Adrenal gland (tissue), 12 donors: ENCODE data around the gene KCNAB2. TPM values are rescaled to one million over a fixed set of nuclear protein-coding genes. Genes with fewer than 3 reads are reported as not detected.

Experiments used
- DNase-seq, 7 donors: peaks; one replicate each; pipeline ENCODE4 v3.0.0-alpha.2; 2019 to 2020
- H3K27ac ChIP-seq, 5 donors: fragments of 200-600 bp; sonication (generic) in 4 of 5; 1 replicate in 3 of 5; 2 replicates in 2 of 5; pipeline versions ENCODE4 v1.5.1 to v1.8.0; 2016 to 2020; ENCODE audit warnings: mild to moderate bottlenecking in 1 of 5
- H3K27me3 ChIP-seq: fragments of 200-600 bp; 2 replicates; pipeline ENCODE4 v1.8.0; 2021
- H3K36me3 ChIP-seq, 2 donors: fragments of 200-600 bp; replicated peaks in 1 of 2; 1 replicate in 1 of 2; 2 replicates in 1 of 2; pipeline versions ENCODE4 v1.5.1 to v1.8.0; 2018 to 2022
- H3K4me1 ChIP-seq, 2 donors: fragments of 200-600 bp; replicated peaks in 1 of 2; 1 replicate in 1 of 2; 2 replicates in 1 of 2; pipeline versions ENCODE4 v1.5.1 to v1.8.0; 2018 to 2021
- H3K4me3 ChIP-seq, 4 donors: fragments of 200-600 bp; sonication (generic) in 3 of 4; one replicate each; pipeline ENCODE4 v1.5.1; 2016 to 2018
- H3K9me3 ChIP-seq, 3 donors: fragments of 200-600 bp; sonication (generic) in 1 of 3; replicated peaks in 1 of 3; 1 replicate in 2 of 3; 2 replicates in 1 of 3; pipeline versions ENCODE4 v1.5.1 to v1.8.0; 2016 to 2021
- POLR2A ChIP-seq, 2 donors: fragments of 450-650 bp; IDR thresholded peaks; one replicate each; pipeline ENCODE4 v1.6.1; 2017; ENCODE audit warnings: antibody characterized with exemption in 2 of 2, mild to moderate bottlenecking in 2 of 2, moderate library complexity in 1 of 2
- WGBS, 4 donors: extraction: QIAGEN DNeasy Blood & Tissue Kit in 2 of 4; methylation state at CpG; one replicate each; pipeline versions ENCODE4 v1.1.5 to v1.1.7; 2013 to 2017; 5-methylcytosine and 5-hydroxymethylcytosine counted together
- intact Hi-C, 2 donors: fragments of 100-400 bp; cut with DNase I; formaldehyde crosslinking; loops; one replicate each; pipeline versions ENCODE4 v1.14.1 to v1.15.0; 2022 to 2023
- polyA plus RNA-seq, 3 donors: library from polyadenylated mRNA; stranded (reverse); fragments of 200-250 nt in 2 of 3; fragments of 350-450 nt in 1 of 3; fragmentation: Illumina TruSeq in 1 of 3; extraction: RNeasy Lipid Tissue Mini Kit (QIAGEN cat#74804) in 1 of 3; gene quantifications; one replicate each; pipeline ENCODE4 v1.2.3, GENCODE V29; 2013 to 2014
- total RNA-seq, 9 donors: library from RNA; depleted of rRNA in 4 of 9; stranded (reverse); fragments of >200 nt in 4 of 9; fragments of 120-200 nt in 1 of 9; fragmentation: NEBNext Ultra II Directional in 1 of 9; extraction: Animal tissue kit (Norgen Biotek cat#: 25700) in 1 of 9; gene quantifications; one replicate each; pipeline versions ENCODE4 v1.1.0 to v1.2.4, GENCODE V29; 2013 to 2023
- TF ChIP-seq, protein P1 (sequence below), 6 experiments: fragments of 450-650 bp in 4 of 6; fragments of 200-600 bp in 2 of 6; sonication (generic) in 1 of 6; IDR thresholded peaks; 1 replicate in 5 of 6; 2 replicates in 1 of 6; pipeline versions ENCODE4 v1.5.1 to v1.8.0; 2016 to 2021; ENCODE audit warnings: antibody characterized with exemption in 6 of 6, mild to moderate bottlenecking in 2 of 6, moderate library complexity in 1 of 6
- donor health status: healthy with polysubstance abuse.
- donor health status: Bipolar disorder and iron deficiency.
- donor health status: DM: yes; HTN: yes; CAD: no.
- donor health status: DM: no; HTN: no; CAD: no.
- donor health status: DM: no; HTN: no; CAD: no.
- donor health status: DM: yes; HTN: yes; CAD: no.

The KCNAB2 gene
- total and polyA plus RNA-seq, 12 donors, result 2.2 to 48.0 (median 16.8) TPM

DNA sequence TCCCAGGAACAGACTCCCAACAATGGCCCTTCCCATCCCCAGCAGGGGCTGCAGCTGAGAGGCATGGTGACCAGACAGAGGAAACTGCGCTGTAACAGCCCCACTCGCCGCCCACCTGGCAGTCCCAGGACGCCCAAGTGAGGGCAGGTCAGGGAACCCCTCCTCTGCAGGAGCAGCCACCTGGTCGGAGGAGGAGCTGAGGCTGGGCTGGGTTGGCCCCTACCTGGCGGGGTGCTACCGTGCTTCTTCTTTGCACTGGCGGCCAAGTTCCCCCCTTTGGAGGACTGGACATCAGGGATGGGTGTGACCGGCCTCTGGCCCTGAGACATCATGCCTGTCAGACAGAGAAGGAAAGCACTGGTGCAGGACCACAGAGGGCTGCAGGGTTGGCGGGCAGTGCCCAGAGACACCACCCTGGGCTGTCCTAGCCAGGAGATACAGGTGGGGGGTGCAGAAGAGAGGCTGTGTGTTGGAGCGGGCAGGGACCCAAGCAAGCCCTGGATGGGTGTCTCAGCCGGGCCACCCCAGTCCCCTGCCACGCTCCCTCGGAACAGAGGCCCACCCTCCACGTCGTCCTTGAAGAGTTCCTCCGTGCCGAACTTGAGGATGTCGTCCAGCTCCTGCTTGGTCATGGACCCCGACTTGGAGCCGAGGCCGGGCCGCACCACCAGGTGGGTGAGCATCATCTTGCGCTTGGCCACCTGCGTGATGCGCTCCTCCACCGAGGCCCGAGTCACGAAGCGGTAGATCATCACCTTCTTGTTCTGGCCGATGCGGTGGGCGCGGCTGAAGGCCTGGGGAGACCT is 82.8 kb downstream of the KCNAB2 start:
- DNase-seq, result no peak
- no peak overlapping the region for H3K27ac ChIP-seq
- TF ChIP-seq, protein P1, sequence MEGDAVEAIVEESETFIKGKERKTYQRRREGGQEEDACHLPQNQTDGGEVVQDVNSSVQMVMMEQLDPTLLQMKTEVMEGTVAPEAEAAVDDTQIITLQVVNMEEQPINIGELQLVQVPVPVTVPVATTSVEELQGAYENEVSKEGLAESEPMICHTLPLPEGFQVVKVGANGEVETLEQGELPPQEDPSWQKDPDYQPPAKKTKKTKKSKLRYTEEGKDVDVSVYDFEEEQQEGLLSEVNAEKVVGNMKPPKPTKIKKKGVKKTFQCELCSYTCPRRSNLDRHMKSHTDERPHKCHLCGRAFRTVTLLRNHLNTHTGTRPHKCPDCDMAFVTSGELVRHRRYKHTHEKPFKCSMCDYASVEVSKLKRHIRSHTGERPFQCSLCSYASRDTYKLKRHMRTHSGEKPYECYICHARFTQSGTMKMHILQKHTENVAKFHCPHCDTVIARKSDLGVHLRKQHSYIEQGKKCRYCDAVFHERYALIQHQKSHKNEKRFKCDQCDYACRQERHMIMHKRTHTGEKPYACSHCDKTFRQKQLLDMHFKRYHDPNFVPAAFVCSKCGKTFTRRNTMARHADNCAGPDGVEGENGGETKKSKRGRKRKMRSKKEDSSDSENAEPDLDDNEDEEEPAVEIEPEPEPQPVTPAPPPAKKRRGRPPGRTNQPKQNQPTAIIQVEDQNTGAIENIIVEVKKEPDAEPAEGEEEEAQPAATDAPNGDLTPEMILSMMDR (IDR thresholded peaks at IDR 0.05), result no peak
- no peak for TF ChIP-seq POLR2A (IDR thresholded peaks at IDR 0.05)
- intact Hi-C loops, result no loop called here
- H3K4me1 ChIP-seq, result peaks cover 0 to 4% of the 10 kb centered on the region in 2 donors
- WGBS, 4 donors, result 91 to 94% (median 94%) methylated on average over 27 to 34 of the region's 34 CpGs; no CpG with 5 or more reads in 1 of the 4 donors
- no peaks in the 10 kb centered on the region for H3K36me3 ChIP-seq
- no peak overlapping the region for H3K4me3 ChIP-seq
- no peaks in the 10 kb centered on the region for H3K27me3 ChIP-seq
- H3K9me3 ChIP-seq, result no peaks in the 10 kb centered on the region

DNA sequence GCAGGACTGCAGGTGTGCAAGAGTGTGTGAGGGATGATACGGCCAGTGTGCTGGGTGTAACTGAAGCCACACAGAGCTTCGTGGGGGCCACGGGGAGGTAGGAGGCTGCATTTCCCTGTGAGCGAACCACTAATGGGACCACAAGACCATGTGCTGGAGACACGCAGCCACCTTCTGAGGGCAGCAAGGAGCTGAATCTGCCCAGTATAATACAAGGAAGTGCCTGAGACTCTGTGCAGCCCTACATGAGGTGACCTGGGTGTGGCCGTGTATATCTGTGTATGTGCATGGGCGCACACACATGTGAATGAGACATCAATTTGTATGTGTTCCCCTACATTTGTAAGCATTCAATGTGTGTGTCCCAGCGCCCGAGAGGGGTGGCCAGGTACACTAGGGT is 83.6 kb downstream of the KCNAB2 start:
- Histone ChIP-seq H3K36me3 (no peaks in the 10 kb centered on the region), H3K9me3 (no peaks in the 10 kb centered on the region), H3K4me3 (no peak overlapping the region), H3K27me3 (no peaks in the 10 kb centered on the region), H3K4me1 (peaks cover 0 to 4% of the 10 kb centered on the region in 2 donors), H3K27ac (no peak overlapping the region)
- WGBS, 4 donors, result 74 to 89% (median 78%) methylated on average over 9 of the region's 9 CpGs
- DNase-seq, result no peak
- intact Hi-C loops, result no loop called here
- TF ChIP-seq, protein P1 (IDR thresholded peaks at IDR 0.05), result no peak
- no peak for TF ChIP-seq POLR2A (IDR thresholded peaks at IDR 0.05)

DNA sequence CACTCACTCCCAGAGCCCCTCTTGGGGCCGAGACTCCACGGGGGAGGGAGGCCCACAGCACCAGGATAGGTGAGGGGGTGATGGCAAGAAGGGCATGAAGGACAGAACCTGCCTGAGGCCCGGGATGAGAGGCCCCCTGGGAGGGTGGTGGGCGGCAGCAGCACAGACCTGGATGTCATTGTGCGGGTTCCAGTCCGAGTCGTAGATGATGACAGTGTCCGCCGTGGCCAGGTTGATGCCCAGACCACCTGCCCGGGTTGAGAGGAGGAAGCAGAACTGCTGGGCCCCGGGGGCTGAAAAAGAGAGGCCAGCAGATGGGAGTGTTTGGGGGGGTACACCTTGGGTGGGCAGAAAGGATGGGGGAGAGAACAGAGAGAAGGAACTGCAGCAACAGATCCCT is 84.3 kb downstream of the KCNAB2 start:
- Histone ChIP-seq H3K27ac (no peak overlapping the region), H3K4me3 (no peak overlapping the region), H3K4me1 (peaks cover 0 to 4% of the 10 kb centered on the region in 2 donors), H3K36me3 (no peaks in the 10 kb centered on the region), H3K27me3 (no peaks in the 10 kb centered on the region), H3K9me3 (no peaks in the 10 kb centered on the region)
- intact Hi-C loops, result no loop called here
- no peak for DNase-seq
- 77 to 84% (median 80%) methylated on average over 10 to 11 of the region's 11 CpGs for WGBS, 4 donors
- TF ChIP-seq POLR2A (IDR thresholded peaks at IDR 0.05), result no peak
- TF ChIP-seq, protein P1 (IDR thresholded peaks at IDR 0.05), result no peak

DNA sequence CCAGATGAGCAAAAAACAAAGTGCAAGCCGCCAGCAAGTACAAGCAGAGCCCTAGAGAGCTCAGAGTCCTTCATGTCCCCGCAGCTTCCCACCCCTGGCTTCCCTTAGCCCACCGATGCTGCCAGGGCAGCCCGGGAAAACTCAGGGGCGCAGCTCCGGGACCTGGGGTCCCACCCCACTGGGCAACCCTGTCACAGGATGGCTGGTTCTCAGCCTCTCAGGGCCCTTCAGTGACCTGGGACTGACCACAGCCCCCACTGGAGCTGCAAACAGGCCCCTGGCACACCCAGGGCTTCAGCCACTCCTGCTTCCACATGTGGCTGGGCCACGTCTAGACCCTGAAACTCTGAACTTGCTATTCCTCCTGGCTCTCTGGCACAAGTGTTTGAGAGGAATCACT is 84.9 kb downstream of the KCNAB2 start:
- intact Hi-C loops, result no loop called here
- Histone ChIP-seq H3K9me3 (no peaks in the 10 kb centered on the region), H3K4me3 (no peak overlapping the region), H3K27me3 (no peaks in the 10 kb centered on the region), H3K36me3 (no peaks in the 10 kb centered on the region), H3K4me1 (peaks cover 0 to 4% of the 10 kb centered on the region in 2 donors), H3K27ac (no peak overlapping the region)
- no peak for DNase-seq
- WGBS, 4 donors, result 75 to 86% (median 81%) methylated on average over 2 to 7 of the region's 7 CpGs
- TF ChIP-seq, protein P1 (IDR thresholded peaks at IDR 0.05), result no peak
- no peak for TF ChIP-seq POLR2A (IDR thresholded peaks at IDR 0.05)
